GM12874 (cell line): ENCODE data around the gene MRPL36.

Experiments
- TF ChIP-seq, protein P1 (sequence below): IDR thresholded peaks from 2 replicates; pipeline ENCODE4 v1.5.1; 2011; ENCODE audit warnings: low read depth, mild to moderate bottlenecking, control low read depth, low read length, moderate library complexity; ENCODE audit not compliant: insufficient read depth

The MRPL36 gene

DNA sequence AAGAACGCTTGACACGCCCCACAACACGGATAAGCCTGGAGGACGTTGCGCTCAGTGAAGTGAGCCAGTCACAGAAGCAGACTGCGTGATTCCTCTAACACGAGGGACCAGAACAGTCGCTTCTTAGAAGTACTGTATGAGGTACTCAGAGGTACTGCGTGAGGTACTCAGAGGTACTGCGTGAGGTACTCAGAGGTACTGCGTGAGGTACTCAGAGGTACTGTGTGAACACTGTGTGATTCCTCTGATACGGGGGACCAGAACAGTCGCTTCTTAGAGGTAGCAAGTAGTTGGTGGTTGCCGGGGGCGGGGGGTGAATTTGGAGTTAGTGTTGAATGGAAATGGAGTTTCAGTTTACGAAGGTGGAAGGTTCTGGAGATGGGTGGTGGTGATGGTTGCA is 7.3 kb upstream of the MRPL36 start:
- TF ChIP-seq, protein P1, sequence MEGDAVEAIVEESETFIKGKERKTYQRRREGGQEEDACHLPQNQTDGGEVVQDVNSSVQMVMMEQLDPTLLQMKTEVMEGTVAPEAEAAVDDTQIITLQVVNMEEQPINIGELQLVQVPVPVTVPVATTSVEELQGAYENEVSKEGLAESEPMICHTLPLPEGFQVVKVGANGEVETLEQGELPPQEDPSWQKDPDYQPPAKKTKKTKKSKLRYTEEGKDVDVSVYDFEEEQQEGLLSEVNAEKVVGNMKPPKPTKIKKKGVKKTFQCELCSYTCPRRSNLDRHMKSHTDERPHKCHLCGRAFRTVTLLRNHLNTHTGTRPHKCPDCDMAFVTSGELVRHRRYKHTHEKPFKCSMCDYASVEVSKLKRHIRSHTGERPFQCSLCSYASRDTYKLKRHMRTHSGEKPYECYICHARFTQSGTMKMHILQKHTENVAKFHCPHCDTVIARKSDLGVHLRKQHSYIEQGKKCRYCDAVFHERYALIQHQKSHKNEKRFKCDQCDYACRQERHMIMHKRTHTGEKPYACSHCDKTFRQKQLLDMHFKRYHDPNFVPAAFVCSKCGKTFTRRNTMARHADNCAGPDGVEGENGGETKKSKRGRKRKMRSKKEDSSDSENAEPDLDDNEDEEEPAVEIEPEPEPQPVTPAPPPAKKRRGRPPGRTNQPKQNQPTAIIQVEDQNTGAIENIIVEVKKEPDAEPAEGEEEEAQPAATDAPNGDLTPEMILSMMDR = no peak

DNA sequence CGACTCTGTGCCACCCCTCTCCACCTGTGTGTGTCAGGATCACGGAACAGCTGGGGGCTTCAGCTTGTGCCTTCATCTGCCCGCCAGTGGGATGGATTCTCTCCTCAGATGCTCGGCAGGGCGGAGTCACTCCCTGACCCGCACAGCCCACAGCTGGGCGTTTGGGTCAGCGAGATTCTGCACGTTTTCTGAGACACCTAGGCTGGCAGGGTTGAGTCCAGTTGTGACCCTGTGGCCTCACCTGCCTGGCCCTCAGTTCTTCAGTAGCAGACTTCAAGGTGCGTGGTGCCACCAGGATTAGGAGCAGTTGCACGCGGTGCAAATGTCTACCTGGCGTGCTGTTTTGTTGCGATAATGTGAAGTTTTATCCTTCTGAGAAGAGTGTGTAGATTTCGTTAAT is 6.6 kb upstream of the MRPL36 start:
- TF ChIP-seq, protein P1 = no peak

GRCh38 chr5:1805736-1806135 is 6.1 kb upstream of the MRPL36 start:
- TF ChIP-seq, protein P1 = no peak

GRCh38 chr5:1805326-1805725 is 5.7 kb upstream of the MRPL36 start:
- TF ChIP-seq, protein P1 = no peak

DNA sequence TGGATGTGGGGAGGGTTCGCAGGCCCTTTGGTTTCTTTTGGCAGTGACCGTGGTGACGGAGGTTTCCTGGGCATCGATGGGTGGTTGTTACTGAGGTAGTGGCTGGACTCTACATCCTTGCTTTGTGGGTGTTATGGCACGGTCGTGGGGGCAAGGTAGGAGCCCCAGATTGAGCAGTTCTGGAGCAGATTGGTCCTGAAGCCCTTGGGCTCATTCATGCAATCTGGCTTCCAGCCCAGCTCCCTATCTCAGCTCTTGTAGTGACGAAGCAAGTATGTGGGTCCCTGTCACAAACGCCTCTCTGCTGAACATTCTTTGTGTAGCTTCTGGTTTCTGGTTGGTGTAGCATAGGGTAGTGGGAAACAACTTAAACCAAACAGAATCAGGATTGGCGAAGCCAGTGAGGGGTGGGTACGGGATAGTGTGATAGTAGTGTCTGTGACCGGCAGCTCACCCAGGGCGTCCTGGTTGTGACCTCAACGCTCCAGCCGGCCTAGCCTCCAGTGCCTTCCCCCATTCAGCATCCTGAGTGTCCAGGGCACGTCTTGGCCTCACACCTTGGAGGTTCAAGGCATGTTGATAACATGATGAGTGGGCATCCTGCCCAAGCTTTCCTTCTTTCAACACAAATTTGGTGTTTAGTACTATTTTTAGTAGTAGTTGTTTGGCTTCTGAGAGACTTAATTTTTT is 4.5 kb upstream of the MRPL36 start:
- TF ChIP-seq, protein P1 = no peak

- TF ChIP-seq, protein P1 = no peak
These were observed 3.6 kb upstream of the MRPL36 start for GRCh38 chr5:1803192-1803591.

- TF ChIP-seq, protein P1 = no peak
These were observed 2.3 kb upstream of the MRPL36 start for GRCh38 chr5:1801967-1802295.
